Karpas-422 (cell line): ENCODE data around the gene ID3. TPM values are rescaled to one million over a fixed set of nuclear protein-coding genes. Genes with fewer than 3 reads are reported as not detected.

ENCODE experiments used
- DNase-seq: peaks from one replicate; pipeline ENCODE4 v3.0.0-alpha.2; 2015
- H2AFZ ChIP-seq: fragments of 200-600 bp; sonication (generic); 2 replicates; pipeline ENCODE4 v1.6.1; 2014; ENCODE audit warnings: antibody characterized with exemption, low read length, mixed read lengths
- H3K27ac ChIP-seq: fragments of 200-600 bp; sonication (generic); 2 replicates; pipeline ENCODE4 v1.5.1; 2014; ENCODE audit warnings: mild to moderate bottlenecking, low read length, moderate library complexity
- H3K27me3 ChIP-seq: fragments of 200-600 bp; sonication (generic); 2 replicates; pipeline ENCODE4 v1.6.1; 2014; ENCODE audit warnings: low read length, mixed read lengths
- H3K36me3 ChIP-seq: fragments of 200-600 bp; sonication (generic); 2 replicates; pipeline ENCODE4 v1.6.1; 2014; ENCODE audit warnings: low read length, mixed read lengths; ENCODE audit not compliant: insufficient read depth
- H3K4me1 ChIP-seq: fragments of 200-600 bp; sonication (generic); 2 replicates; pipeline ENCODE4 v1.6.1; 2014; ENCODE audit warnings: mild to moderate bottlenecking, low read length, mixed read lengths
- H3K4me2 ChIP-seq: fragments of 200-600 bp; sonication (generic); 2 replicates; pipeline ENCODE4 v1.6.1; 2014; ENCODE audit warnings: low read length, low read depth, mild to moderate bottlenecking; ENCODE audit not compliant: poor library complexity, severe bottlenecking
- H3K4me3 ChIP-seq: fragments of 200-600 bp; sonication (generic); 2 replicates; pipeline ENCODE4 v1.5.1; 2014; ENCODE audit warnings: mild to moderate bottlenecking, antibody characterized with exemption, low read length, mixed read lengths
- H3K79me2 ChIP-seq: fragments of 200-600 bp; sonication (generic); 2 replicates; pipeline ENCODE4 v1.6.1; 2014; ENCODE audit warnings: mild to moderate bottlenecking, low read length, mixed read lengths
- H3K9ac ChIP-seq: fragments of 200-600 bp; sonication (generic); 2 replicates; pipeline ENCODE4 v1.6.0; 2014; ENCODE audit warnings: low read length
- H3K9me2 ChIP-seq: fragments of 200-600 bp; sonication (generic), shearing (Covaris generic); replicated peaks from 2 replicates; pipeline ENCODE4 v1.6.0; 2014; ENCODE audit warnings: mild to moderate bottlenecking, low read length, moderate library complexity; ENCODE audit not compliant: insufficient read depth
- H3K9me3 ChIP-seq: fragments of 300-700, 200-600 bp; sonication (generic); 2 replicates; pipeline ENCODE4 v1.6.1; 2014; ENCODE audit warnings: low read length, mixed read lengths
- H4K20me1 ChIP-seq: fragments of 200-600 bp; sonication (generic); 2 replicates; pipeline ENCODE4 v1.6.1; 2014; ENCODE audit warnings: mild to moderate bottlenecking, antibody characterized with exemption, low read length, low read depth; ENCODE audit not compliant: insufficient read depth
- total RNA-seq: library from RNA; depleted of rRNA; stranded (reverse); fragments of >200 nt; shearing (Covaris generic); gene quantifications from 2 replicates; pipeline ENCODE4 v1.2.3, GENCODE V29; 2014; ENCODE audit warnings: low replicate concordance

The ID3 gene
- total RNA-seq, 1 experiment from 2014 or later: 33.0 TPM

GRCh38 chr1:23564529-23565122, 5.3 kb upstream of the ID3 start:
- no peaks in the 10 kb centered on the region for H3K27me3 ChIP-seq
- H3K9me3 ChIP-seq: no peaks in the 10 kb centered on the region
- no peak overlapping the region for H3K9ac ChIP-seq
- no peaks in the 10 kb centered on the region for H4K20me1 ChIP-seq
- H3K79me2 ChIP-seq: no peaks in the 10 kb centered on the region
- peaks cover 38% of the 10 kb centered on the region for H3K4me1 ChIP-seq
- DNase-seq: no peak
- H3K9me2 ChIP-seq: no peaks in the 10 kb centered on the region
- no peak overlapping the region for H3K4me2 ChIP-seq
- no peaks in the 10 kb centered on the region for H3K36me3 ChIP-seq
- no peak overlapping the region for H2AFZ ChIP-seq
- H3K27ac ChIP-seq: no peak overlapping the region
- no peak overlapping the region for H3K4me3 ChIP-seq

- Histone ChIP-seq H3K9me3 (no peaks in the 10 kb centered on the region), H3K9me2 (no peaks in the 10 kb centered on the region), H3K4me3 (no peak overlapping the region), H2AFZ (no peak overlapping the region), H3K4me1 (peaks cover 43% of the 10 kb centered on the region), H4K20me1 (peaks cover 2% of the 10 kb centered on the region), H3K9ac (no peak overlapping the region), H3K36me3 (no peaks in the 10 kb centered on the region), H3K4me2 (no peak overlapping the region), H3K27ac (no peak overlapping the region), H3K27me3 (no peaks in the 10 kb centered on the region), H3K79me2 (0 out of 2 replicates have a peak, but pooled peaks cover under 1% of the 10 kb centered on the region)
- DNase-seq: no peak
Measured at GRCh38 chr1:23563755-23564374, 4.6 kb upstream of the ID3 start.

GRCh38 chr1:23563003-23563402, 3.7 kb upstream of the ID3 start:
- no peak overlapping the region for H3K9ac ChIP-seq
- peak overlapping the region; percentile 56 for H3K4me2 ChIP-seq
- no peak overlapping the region for H2AFZ ChIP-seq

GRCh38 chr1:23562137-23562876, 3.0 kb upstream of the ID3 start:
- Histone ChIP-seq H3K27ac (no peak overlapping the region), H3K27me3 (no peaks in the 10 kb centered on the region), H3K36me3 (no peaks in the 10 kb centered on the region), H3K4me2 (peak overlapping the region; percentile 56), H2AFZ (no peak overlapping the region), H3K4me1 (peaks cover 55% of the 10 kb centered on the region), H4K20me1 (peaks cover 11% of the 10 kb centered on the region), H3K9me2 (no peaks in the 10 kb centered on the region), H3K79me2 (0 out of 2 replicates have a peak, but pooled peaks cover 4% of the 10 kb centered on the region), H3K9ac (0 out of 2 replicates have a peak overlapping the region, but pooled peaks have one; percentile 19), H3K4me3 (peak overlapping the region; percentile 37; the same call in 1 of the 2 replicates), H3K9me3 (no peaks in the 10 kb centered on the region)
- DNase-seq: peak; percentile 92

More at GRCh38 chr1:23563003-23563402, 3.7 kb upstream of the ID3 start:
- Histone ChIP-seq H3K36me3 (no peaks in the 10 kb centered on the region), H3K4me3 (no peak overlapping the region), H3K79me2 (0 out of 2 replicates have a peak, but pooled peaks cover 4% of the 10 kb centered on the region), H3K4me1 (peaks cover 51% of the 10 kb centered on the region), H3K27ac (no peak overlapping the region), H4K20me1 (peaks cover 11% of the 10 kb centered on the region), H3K9me2 (no peaks in the 10 kb centered on the region), H3K27me3 (no peaks in the 10 kb centered on the region), H3K9me3 (no peaks in the 10 kb centered on the region)
- DNase-seq: no peak

- H3K36me3 ChIP-seq: no peaks in the 10 kb centered on the region
- H3K79me2 ChIP-seq: 0 out of 2 replicates have a peak, but pooled peaks cover 4% of the 10 kb centered on the region
- H3K9ac ChIP-seq: 0 out of 2 replicates have a peak overlapping the region, but pooled peaks have one; percentile 19
- no peak overlapping the region for H3K4me3 ChIP-seq
- H3K9me2 ChIP-seq: no peaks in the 10 kb centered on the region
- H4K20me1 ChIP-seq: peaks cover 11% of the 10 kb centered on the region
- H2AFZ ChIP-seq: no peak overlapping the region
- H3K27me3 ChIP-seq: no peaks in the 10 kb centered on the region
- H3K27ac ChIP-seq: no peak overlapping the region
- peaks cover 60% of the 10 kb centered on the region for H3K4me1 ChIP-seq
- DNase-seq: no peak
- H3K9me3 ChIP-seq: no peaks in the 10 kb centered on the region
- peak overlapping the region; percentile 56 for H3K4me2 ChIP-seq
Measured at GRCh38 chr1:23561813-23562100, 2.5 kb upstream of the ID3 start.

GRCh38 chr1:23561076-23561812, 1.9 kb upstream of the ID3 start:
- Histone ChIP-seq H3K9me2 (no peaks in the 10 kb centered on the region), H3K27me3 (no peaks in the 10 kb centered on the region), H3K36me3 (no peaks in the 10 kb centered on the region), H2AFZ (no peak overlapping the region), H3K9ac (0 out of 2 replicates have a peak overlapping the region, but pooled peaks have one; percentile 10), H3K9me3 (no peaks in the 10 kb centered on the region), H3K4me3 (no peak overlapping the region), H3K4me2 (no peak overlapping the region), H4K20me1 (peaks cover 11% of the 10 kb centered on the region), H3K79me2 (0 out of 2 replicates have a peak, but pooled peaks cover 4% of the 10 kb centered on the region), H3K27ac (no peak overlapping the region), H3K4me1 (peaks cover 65% of the 10 kb centered on the region)
- DNase-seq: no peak

- H3K27me3 ChIP-seq: no peaks in the 10 kb centered on the region
- H3K9me2 ChIP-seq: no peaks in the 10 kb centered on the region
- H3K4me2 ChIP-seq: peak overlapping the region; percentile 80
- H2AFZ ChIP-seq: no peak overlapping the region
- H3K9me3 ChIP-seq: no peaks in the 10 kb centered on the region
- DNase-seq: no peak
- peak overlapping the region; percentile 77 for H3K4me3 ChIP-seq
- H3K27ac ChIP-seq: no peak overlapping the region
- H3K36me3 ChIP-seq: no peaks in the 10 kb centered on the region
- 0 out of 2 replicates have a peak, but pooled peaks cover 4% of the 10 kb centered on the region for H3K79me2 ChIP-seq
- H3K4me1 ChIP-seq: peaks cover 76% of the 10 kb centered on the region
- peaks cover 11% of the 10 kb centered on the region for H4K20me1 ChIP-seq
- H3K9ac ChIP-seq: peak overlapping the region; percentile 52
Measured at GRCh38 chr1:23559985-23560741, 862 bp upstream of the ID3 start.
